ENCODE measurements around the gene AK8. TPM values are rescaled to one million over a fixed set of nuclear protein-coding genes. Genes with fewer than 3 reads are reported as not detected.

AK8 gene
- total RNA-seq, 6 experiments from 2014 or later, result 0.07 to 0.24 (median 0.12) TPM; not detected in 1

DNA sequence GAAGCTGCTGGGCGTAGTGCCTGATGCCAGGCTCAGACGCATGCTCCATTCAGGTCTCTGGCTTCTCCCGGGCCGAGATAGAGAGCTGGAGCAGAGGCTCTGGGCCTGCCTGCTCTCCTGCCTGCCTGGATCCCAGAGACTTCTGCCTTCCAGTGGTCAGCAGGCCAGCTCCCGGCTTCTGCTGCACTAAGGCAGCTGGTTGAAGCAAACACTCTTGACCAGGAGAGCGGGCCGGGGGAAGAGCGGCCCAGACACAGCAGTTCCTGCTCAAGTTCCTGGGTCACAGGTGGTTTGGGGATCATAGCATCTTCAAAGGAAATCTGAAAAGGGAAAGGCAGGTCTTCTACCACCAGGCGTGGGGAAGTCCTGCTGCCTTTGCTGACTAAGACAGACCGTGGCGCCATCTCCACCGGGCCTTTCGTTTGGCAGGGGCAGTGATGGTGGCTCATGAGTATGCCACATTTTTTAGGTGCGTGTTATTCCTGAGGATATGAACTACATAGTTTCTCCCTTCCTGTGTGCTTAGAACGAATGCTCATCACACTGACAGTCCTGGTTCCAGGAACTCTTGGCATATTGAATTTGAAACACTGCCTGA is 31.1 kb downstream of the AK8 start:
- no peaks in the 10 kb centered on the region for H3K36me3 Mint-ChIP-seq (ENCODE audit: low read depth)
- TF ChIP-seq, protein P1, sequence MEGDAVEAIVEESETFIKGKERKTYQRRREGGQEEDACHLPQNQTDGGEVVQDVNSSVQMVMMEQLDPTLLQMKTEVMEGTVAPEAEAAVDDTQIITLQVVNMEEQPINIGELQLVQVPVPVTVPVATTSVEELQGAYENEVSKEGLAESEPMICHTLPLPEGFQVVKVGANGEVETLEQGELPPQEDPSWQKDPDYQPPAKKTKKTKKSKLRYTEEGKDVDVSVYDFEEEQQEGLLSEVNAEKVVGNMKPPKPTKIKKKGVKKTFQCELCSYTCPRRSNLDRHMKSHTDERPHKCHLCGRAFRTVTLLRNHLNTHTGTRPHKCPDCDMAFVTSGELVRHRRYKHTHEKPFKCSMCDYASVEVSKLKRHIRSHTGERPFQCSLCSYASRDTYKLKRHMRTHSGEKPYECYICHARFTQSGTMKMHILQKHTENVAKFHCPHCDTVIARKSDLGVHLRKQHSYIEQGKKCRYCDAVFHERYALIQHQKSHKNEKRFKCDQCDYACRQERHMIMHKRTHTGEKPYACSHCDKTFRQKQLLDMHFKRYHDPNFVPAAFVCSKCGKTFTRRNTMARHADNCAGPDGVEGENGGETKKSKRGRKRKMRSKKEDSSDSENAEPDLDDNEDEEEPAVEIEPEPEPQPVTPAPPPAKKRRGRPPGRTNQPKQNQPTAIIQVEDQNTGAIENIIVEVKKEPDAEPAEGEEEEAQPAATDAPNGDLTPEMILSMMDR (IDR thresholded peaks at IDR 0.05), result no peak
- DNase-seq, result no peak
- H3K27ac Mint-ChIP-seq, result no peak overlapping the region
- no peaks in the 10 kb centered on the region for H3K9me3 Mint-ChIP-seq
- H3K27me3 Mint-ChIP-seq (ENCODE audit: insufficient read depth), result peaks cover 28% of the 10 kb centered on the region
- no peaks in the 10 kb centered on the region for H3K4me1 Mint-ChIP-seq (ENCODE audit: low read depth)
- no peak overlapping the region for H3K4me3 Mint-ChIP-seq

DNA sequence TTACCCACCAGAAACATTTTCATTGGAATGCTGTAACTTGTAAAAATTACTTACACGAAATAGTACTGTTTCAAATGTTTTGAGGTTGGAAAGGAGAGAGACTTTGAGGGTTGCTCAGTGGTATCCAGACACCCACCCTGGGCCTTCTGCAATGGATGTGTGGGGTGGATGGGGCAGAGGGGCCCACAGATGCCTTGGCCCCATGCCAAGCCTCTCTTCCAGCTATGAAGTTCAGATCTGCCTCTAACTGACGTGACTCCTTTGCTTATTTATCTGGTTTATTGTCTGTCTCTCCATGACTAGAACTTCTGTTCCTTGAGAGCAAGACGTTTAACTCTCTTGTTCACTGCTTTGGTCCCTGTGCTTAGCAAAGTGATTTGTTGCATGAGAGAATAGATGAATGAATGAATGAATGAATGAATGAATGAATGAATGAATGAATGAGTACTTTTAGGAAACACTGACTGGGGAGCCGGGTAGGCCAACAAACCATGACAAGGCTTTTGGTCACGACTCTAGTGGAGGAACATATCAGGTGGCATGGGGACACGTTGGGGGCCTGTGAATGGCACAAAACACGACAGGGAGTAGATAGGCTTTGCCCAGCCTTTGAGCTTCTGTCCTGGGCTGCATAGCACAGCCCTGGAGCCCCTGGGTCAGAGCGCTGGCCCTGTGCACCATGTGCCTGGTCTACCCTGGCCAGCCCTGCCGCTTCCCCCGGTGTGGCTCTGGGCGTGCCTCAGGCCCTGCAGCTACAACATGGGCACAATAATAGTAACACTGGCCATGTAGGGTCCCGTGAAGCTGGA is 31.8 kb downstream of the AK8 start:
- H3K27me3 Mint-ChIP-seq (ENCODE audit: insufficient read depth), result peaks cover 28% of the 10 kb centered on the region

DNA sequence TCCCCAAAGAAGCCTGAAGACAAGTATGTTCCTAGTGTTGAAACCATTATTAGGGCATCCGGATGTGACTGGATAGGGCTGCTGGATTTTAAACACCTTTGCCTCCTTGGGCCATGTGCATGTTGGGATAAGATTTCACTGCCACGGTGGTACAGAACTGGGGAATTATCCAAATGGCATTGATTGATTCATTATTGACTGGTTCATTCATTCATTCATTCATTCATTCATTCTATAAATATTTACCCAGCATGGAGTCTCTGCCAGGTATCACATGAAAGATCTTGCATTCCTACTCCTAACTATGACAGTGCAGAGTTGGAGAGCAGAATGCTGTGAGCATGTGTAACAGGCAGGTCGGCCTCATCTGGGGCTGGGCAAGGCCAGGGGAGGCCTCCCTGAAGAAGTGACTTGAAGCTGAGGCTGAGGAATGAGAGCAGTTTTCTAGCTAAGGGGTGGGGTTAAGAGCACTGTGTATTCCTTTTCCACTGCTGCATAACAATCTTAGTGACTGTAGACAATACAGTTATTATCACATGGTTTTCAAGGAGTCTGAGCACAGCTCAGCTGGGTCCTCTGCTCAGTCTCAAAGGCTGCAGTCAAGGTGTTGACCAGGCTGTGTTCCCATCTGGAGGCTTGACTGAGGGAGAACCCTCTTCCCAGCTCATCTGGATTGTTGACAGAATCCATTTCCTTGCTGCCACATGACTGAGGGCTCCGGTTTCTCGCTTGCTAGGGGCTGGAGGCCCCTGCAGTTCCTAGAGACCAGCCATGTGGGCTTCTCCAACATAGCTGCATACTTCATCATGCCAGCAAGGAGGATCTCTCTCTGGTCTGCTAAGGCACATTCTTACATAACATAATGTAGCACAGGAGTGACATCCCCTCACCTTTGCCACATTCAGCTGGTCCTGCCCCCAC is 35.7 kb downstream of the AK8 start:
- TF ChIP-seq, protein P1 (IDR thresholded peaks at IDR 0.05), result no peak
- no peak overlapping the region for H3K4me3 Mint-ChIP-seq

More for the DNA sequence above, 31.8 kb downstream of the AK8 start:
- Mint-ChIP-seq H3K36me3 (ENCODE audit: low read depth) (no peaks in the 10 kb centered on the region), H3K4me1 (ENCODE audit: low read depth) (no peaks in the 10 kb centered on the region), H3K27ac (no peak overlapping the region), H3K9me3 (no peaks in the 10 kb centered on the region), H3K4me3 (no peak overlapping the region)
- DNase-seq, result no peak
- TF ChIP-seq, protein P1 (IDR thresholded peaks at IDR 0.05), result no peak

DNA sequence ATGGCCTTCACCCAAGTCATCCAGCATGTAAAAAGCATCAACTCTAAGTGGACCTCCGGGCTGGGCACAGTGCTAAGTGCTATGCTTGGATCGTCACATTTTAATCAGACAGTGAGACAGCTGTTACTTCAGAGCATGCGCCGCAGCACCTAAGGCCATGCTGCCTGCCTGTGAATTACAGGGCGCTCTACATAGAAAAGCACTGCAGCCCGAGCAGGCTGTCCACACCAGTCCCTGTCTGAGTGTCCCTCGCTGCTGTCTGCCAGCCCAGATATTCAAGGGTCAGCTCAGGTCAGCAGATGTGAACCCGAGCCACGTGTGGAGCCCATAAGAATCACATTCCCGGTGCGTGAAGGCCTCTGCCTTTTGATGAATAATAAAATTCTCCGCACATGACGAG is 37.1 kb downstream of the AK8 start:
- DNase-seq, result no peak
- H3K4me3 Mint-ChIP-seq, result no peak overlapping the region
- no peaks in the 10 kb centered on the region for H3K9me3 Mint-ChIP-seq
- peaks cover 7% of the 10 kb centered on the region; the same call in 1 of the 2 replicates for H3K4me1 Mint-ChIP-seq (ENCODE audit: low read depth)
- peaks cover 34% of the 10 kb centered on the region for H3K27me3 Mint-ChIP-seq (ENCODE audit: insufficient read depth)
- H3K36me3 Mint-ChIP-seq (ENCODE audit: low read depth), result no peaks in the 10 kb centered on the region
- TF ChIP-seq, protein P1 (IDR thresholded peaks at IDR 0.05), result no peak
- no peak overlapping the region for H3K27ac Mint-ChIP-seq

More for the DNA sequence above, 35.7 kb downstream of the AK8 start:
- no peak for DNase-seq
- Mint-ChIP-seq H3K27ac (no peak overlapping the region), H3K9me3 (no peaks in the 10 kb centered on the region), H3K4me1 (ENCODE audit: low read depth) (peaks cover 7% of the 10 kb centered on the region; the same call in 1 of the 2 replicates), H3K27me3 (ENCODE audit: insufficient read depth) (peaks cover 37% of the 10 kb centered on the region), H3K36me3 (ENCODE audit: low read depth) (no peaks in the 10 kb centered on the region)

DNA sequence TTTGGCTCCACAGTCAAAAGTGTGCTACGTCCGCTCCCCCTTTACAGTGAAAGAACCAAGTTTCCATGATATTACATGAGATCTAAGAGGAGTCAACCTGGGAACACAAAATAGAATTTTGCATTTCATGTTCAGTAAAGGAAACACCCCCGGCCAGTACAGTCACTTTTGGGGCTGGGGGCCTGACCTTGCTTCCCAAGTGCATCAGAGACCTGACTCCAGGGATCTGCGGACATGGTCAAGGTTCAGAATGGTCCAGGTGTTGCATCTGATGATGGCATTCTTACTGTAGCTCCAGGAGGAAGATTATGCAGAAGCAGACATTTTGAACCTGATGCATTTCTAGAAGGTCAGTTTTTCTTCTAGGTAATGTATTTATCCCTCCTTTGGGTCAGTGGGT is 39.8 kb downstream of the AK8 start:
- Mint-ChIP-seq H3K27me3 (ENCODE audit: insufficient read depth) (peaks cover 45% of the 10 kb centered on the region), H3K9me3 (no peaks in the 10 kb centered on the region), H3K4me3 (no peak overlapping the region), H3K27ac (no peak overlapping the region), H3K4me1 (ENCODE audit: low read depth) (peaks cover 7% of the 10 kb centered on the region; the same call in 1 of the 2 replicates), H3K36me3 (ENCODE audit: low read depth) (no peaks in the 10 kb centered on the region)
- DNase-seq, result no peak
- TF ChIP-seq, protein P1 (IDR thresholded peaks at IDR 0.05), result no peak
